T follicular helper cell (primary cell): Measurements from ENCODE around the gene ADAMTSL1.

Experiments used
- DNase-seq: peaks from one replicate; pipeline ENCODE4 v3.0.0-alpha.2; 2020; ENCODE audit warnings: low read depth

ADAMTSL1 gene

DNA sequence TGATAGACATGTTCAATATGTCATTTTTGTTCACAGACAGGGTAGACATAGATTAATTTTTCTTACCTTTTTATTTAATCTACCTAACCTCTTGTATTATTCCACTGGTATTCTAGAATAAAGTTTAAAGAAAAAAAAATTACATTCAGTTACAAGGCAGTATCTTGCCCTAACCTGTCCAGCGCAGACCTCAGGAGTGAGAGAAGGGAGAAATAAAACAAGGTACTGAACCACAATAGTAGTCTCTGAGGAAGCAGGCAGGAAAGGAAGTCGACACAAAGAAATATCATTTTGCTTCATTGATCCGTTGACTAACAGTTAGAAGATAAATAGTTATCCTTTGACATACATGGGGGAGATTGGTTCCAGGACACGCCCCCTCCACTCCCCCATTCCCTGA, 12.5 kb upstream of the ADAMTSL1 start:
- DNase-seq, result no peak

DNA sequence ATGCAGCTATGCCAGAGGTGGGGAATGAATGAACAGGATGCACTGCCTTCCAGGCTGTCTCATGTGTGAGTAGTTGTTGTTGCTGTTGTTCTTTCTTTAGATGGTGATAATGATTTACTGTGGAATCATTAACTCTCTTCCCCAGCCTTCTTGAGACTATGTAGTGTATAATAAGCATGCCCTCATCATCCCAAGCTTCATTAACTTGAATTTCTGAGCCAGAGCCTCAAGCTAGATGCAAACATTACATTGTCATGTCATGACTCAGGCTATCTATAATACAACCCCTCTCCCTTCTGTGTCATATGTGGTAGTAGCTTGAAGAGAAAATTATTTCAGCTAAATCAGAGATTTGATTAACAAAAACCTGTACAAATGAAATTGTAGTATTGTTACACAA, 10.0 kb upstream of the ADAMTSL1 start:
- no peak for DNase-seq

DNA sequence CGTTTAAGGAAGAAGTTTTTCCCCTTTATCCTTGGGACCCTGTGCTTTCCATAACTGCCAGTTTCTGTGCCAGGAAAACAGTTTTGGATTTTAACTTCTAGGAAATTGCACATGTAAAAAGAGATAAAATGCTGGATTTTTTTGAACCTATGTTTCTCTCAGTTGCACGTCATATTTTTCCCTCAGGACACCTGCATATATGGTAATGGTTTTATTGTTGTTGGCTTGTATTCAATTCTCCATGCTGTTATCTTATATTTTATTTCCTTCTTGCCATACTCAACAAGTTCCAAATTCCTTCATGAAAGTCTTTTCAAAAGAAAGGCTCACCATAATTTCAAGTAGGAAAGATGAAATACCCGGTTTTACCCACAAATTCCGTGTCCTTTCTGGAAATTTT, 7.9 kb upstream of the ADAMTSL1 start:
- DNase-seq, result no peak

DNA sequence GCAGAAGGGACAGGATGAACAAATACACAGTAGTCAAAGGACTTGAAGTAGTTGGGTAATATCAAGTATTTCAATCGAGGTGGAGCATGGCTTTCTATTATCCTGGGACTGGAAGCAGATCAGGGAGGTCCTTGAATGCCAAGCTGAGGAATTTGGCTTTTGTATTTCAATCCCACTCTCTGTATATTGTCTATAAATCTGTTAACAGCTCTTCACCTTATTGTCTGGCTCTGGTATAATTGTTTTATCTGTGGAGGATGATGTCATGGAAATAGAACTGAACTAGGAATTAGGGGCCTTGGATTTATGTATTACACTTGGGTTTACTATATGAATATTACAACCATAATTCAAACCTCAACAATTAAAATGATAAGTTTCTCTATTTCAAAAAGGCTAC, 6.3 kb upstream of the ADAMTSL1 start:
- DNase-seq, result no peak

DNA sequence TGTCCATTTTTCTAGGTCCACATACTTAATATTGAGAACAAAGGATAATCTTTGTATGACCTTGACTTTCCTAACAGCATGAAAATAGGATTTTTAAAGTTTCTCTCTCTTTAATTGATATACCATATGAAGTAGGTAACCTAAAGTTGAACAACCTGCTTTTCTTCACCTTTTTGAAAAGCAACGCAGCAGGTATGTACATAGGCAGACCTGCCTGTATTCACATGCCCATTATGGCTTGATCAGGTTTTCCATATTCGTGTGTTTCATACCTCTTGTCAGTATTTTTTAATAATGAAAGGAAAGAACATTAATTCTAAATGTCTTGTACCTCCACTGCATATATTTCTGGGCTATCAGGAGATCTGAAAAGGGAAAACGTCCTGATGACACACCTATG, 1.5 kb upstream of the ADAMTSL1 start:
- no peak for DNase-seq

DNA sequence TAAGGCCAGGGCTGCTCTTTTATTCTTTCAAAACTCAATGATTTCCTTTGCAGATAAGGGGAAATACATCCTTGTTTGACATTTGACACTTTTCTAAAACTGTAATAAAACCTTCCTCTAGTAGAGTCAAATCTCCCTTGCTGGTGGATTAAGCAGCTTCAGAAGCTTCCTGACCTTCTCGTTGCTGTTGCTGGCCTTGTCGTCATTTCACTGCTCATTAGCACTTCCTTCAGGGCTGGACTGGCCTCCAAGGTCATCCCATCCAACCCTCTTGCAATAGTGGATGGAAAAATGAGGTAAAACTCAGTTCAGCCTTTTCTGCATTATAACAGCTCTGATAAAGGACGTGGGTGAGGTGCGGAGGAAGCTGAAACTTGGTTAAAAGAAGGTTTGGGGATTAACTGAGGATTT, 1.1 kb upstream of the ADAMTSL1 start:
- no peak for DNase-seq

DNA sequence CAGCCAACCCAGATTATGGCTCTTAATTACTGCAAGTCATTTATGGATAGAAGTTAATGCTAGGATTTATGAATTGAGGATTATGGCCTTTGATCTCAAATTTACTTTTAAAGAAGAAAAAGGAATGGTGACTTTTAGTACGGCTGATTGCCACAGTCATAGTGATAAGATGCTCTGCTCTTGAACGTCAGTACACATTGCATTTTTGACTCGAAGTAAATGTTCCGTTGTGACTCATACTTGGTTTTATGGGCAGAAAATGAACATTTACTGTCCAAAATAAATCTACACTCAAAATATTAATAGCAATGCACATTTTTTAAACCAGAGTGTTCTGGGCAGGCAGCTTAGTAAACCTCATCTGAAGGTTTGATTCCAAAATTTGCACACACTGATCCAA, 830 bp downstream of the ADAMTSL1 start:
- no peak for DNase-seq

DNA sequence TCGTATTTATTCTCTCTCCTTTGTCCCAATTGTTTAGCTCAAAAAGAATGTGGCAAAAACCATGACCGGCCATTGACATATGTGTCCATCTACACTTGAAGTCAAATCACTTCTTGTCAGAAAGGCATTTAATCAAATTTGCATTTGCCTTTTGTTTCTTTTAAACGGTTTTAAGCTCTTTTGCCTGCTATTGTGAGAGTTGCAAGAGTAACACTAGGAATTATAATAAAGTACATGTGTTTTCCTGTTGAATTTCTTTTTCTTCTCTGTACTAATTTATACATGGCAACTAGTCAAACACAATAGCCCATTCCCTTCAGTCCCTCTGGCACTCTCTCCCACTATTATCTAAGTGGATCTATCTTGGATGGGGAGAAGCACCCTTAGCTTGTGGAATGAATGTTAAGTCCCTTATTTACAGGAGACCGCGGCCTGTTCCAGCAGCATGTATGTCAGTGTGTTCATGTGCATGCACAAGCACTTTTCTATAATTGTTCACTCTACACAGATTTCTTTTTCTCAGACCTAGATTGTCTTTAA, 3.2 kb downstream of the ADAMTSL1 start:
- no peak for DNase-seq

DNA sequence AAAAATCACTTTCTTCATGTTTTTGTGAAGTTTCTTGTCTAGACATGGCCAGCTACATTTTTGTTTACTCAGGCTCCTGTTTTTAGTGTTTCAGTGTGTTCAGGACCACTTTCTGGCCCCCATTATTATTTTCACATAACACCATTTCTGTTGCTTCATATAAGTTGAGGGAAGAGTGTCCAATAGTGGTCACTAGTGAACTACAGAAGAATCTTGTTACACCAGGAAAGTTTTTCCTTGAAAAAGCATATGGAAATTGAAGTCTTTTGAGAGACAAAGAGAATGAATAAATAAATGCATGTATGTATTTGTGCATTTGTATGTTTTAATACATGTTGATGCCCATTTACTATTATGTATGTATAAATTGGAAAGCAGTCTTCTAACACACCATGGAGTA, 3.8 kb downstream of the ADAMTSL1 start:
- DNase-seq, result no peak

DNA sequence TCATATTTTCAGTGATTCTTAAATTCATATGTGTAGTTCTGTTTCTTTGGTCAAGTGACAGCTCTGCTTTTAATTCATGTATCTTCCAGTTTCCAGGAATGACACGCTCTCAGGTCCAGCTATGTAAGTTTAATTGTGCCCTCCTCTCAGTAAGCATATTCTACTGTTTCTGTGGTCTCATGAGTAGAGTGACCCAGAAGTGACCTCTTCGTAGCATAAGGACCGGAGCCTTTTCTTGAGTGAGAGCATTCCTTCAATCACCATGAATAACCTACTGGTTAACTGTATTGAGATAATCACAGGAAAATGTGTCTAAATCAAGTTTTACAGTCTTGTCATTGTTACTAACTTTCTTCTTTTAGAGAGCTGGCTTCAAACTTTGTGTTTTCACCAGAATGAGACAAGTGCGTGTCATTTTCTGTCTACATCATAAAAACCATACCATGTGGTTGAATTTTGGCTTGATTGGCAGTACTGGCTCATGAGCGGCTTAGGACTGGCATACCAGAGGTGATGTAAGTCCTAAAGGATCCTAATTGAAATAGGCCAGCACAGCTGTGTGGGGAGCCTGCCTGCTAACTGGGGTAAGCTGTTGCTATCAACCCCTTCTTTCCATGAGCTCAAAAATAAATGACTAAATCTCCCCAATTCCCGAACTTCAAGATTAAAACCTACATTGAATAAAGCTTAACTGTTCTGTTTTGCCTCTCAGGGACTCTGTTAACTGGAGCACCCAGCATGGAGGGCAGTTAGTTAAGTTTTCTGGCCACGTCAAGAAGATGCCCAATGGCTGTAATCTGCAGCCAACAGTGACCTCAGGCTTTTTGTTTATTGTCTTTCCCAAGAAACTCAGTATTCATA, 4.8 kb downstream of the ADAMTSL1 start:
- no peak for DNase-seq

DNA sequence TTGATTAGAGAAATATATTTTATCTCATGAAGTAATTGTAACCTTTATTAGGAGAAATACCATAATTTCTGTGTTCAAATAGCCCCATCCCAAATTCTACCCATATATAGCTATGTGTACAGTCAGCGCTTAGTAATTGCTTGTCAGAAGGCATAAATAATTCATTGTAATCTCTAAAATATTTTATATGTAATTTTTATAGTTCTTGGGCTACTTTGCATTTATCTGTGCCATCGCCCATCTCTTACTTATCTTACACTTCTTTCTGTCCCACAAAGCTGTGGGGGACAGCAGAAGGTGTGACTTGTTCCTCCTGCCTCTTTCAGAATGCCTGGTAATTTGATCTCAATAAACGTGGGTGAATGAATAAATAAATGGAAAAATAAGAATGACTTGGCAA, 5.5 kb downstream of the ADAMTSL1 start:
- no peak for DNase-seq

DNA sequence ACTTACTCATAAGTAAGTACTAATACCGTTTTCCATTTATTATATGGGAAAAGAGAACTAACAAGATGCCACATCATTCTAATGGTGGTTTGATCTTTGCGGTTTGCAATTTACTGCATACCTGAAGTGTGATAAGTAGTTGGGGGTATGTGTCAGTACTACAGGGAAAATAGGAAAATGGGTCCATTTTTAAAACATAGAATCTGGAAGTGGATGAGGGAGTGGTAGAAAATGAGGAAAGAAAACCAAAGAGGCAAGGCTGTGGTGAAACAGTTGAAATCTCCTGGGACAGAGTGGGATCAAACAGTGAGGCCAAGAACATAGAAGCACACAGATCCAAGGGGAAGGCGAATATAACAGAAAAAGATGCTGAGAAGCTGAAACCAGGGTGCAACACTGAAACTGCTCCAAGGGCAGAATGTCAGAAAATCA, 6.7 kb downstream of the ADAMTSL1 start:
- no peak for DNase-seq

DNA sequence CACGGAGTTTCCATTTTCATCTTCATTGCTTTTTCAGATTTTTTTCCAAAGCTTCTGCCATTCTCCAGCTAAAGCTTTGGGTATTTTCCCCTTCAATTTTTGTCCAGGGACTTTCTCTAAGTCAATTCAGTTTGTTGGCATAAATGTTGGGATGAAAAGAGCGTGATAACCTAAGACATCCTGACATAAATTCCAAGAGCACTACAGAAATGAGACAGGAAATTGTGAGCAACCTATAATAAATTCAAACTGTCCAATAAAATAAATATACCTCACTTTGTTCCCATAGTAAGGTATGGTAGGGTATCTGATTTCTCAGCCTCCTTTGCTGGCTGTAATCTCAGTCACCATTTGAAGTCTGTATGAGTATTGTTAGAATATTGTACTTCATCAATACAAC, 8.4 kb downstream of the ADAMTSL1 start:
- DNase-seq, result no peak

DNA sequence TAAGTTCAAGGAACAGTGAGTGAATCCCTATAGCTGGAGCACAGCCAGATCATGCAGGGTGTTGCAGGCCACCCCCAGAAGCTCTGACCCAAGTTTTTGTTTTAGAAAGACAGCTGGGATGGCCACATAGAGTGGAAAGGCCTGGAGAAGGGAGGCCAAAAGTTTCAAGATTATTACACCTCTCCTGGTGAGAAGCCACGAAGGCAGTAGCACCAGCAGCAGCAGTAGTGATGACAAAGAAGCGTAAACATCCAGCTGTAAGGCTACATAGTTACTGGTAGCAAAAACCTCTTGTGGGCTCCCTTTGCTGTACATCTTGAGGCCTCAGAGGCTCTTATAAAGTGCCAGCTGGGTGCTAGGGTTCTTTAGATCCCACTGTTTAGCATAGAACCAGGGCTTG, 11.8 kb downstream of the ADAMTSL1 start:
- no peak for DNase-seq

DNA sequence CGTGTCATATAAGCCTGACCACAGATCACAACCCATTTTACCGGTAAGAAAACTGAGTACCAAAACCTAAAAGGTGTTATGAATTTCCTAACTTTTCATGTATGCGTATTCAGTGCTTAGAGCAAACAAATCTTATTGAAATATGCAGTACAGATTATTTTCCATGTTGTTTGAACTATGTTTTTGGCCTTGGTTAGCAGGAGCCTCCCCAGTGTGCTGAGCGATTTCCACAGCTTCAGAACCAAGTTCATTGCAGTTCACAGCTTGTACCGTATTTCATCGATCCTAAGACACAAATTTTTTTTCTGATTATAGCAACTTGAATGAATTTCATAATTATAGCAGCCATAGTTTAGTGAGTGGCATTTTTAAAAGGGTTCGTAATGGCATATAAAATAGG, 13.7 kb downstream of the ADAMTSL1 start:
- no peak for DNase-seq

DNA sequence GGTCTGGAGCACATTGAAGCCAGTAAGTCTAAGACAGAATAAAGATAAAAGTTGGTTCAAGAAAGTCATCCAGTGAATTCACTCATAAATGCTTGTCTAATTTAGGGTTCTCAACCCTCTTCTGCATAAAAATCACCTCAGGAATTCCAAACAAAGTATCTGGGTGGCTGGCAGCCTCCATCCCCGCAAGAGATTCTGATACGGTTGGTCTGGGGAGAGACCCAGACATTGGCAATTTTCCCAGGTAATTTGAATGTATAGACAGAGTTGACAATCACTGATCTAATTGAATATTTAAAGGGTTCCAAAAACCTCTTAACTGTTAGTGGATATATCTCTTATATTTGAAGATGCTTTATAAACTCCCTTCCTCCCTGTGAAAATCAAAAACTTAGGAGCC, 14.9 kb downstream of the ADAMTSL1 start:
- DNase-seq, result no peak

DNA sequence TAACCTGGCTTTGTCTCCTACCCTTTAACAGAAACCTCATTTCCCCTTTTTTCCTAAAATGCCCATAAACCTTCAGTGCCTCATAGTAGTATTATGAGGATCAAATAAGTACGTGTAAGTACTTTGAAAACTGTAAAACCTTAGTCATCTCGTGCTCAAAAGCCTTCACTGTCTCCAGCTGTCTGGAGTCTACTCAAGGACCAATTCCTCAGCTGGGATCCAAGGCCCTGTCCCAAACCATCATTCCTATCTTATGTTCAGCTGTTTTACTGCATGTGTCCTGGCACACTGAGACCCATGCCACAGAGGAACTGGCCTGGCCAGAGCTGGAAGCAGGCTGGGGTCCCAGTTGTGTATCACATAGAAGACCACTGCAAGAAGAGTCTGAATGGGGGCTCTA, 15.9 kb downstream of the ADAMTSL1 start:
- no peak for DNase-seq

DNA sequence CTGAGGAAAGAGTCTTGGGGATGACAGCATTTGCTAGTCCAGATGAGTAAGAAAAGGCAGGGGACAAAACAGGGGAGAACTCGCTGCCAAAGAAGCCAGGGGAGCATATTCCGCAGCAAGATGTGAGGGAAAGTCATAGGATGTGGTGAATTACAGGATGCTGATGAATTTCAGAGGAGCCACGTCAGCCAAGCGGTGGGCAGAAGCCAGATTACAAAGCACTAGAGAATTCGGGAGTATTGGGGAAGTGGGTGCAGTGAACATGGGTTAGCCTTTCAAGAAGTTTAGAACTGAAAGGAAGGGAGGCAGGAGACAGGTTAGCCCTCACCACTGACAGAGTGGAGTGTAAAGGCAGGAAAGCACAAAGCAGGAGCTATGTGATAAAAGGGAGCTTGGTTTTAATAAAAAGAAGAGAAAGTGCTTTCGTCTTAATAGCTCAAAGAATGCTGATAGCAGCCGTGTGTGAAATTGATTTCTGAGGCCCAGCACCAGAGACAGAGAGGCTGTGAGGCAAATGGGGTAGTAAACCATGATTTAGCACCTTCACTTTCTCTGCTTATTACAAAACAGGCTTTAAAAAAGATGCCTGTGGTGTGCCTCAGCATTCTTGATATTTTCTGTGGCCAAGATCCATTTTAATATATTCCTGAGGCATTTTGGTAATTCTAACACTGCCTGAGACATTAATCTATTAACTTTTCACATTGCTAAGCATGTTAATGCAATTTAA, 16.9 kb downstream of the ADAMTSL1 start:
- no peak for DNase-seq

DNA sequence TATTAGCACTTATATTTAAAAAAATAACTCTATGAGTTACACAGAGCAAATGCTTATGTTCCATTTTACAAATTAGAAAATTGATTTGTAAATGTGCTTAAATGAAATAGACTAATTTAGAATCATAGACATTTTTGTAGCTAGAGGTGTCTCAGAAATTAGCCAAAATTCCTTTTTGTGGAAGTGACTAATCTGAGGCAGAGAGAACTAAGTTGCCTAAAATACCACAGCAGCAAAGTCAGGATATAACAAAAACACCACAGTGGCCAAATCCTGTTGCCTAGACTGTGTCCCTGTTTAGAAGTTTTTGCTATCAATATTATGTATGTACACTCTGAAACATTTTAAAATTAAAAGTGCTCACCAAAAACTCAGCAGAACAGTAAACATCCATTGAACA, 18.7 kb downstream of the ADAMTSL1 start:
- DNase-seq, result no peak

DNA sequence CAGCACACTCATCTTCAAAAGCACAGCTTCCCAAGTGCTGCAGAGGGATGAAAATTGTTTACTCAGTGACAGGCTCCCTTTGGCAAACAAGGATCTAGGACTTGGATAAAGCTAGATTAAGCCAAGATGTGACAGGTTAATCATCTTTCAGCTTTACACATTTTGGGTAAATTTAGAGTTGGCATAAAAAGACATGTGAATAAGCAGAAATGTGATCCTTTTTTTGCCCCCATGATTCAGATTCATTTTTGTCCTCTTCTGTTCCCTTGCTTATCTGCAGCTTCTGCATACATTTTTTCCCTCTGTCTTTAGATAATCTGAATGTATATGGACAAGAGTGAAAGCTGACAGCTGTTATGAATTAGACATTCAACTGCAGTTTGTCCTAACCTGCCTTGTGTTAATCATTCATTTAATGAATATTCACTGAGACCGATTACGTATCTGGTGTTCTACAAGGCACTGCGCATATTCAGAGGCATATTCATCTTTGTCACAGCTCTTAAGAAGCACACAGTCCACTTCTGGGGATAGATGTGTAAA, 19.6 kb downstream of the ADAMTSL1 start:
- DNase-seq, result no peak

DNA sequence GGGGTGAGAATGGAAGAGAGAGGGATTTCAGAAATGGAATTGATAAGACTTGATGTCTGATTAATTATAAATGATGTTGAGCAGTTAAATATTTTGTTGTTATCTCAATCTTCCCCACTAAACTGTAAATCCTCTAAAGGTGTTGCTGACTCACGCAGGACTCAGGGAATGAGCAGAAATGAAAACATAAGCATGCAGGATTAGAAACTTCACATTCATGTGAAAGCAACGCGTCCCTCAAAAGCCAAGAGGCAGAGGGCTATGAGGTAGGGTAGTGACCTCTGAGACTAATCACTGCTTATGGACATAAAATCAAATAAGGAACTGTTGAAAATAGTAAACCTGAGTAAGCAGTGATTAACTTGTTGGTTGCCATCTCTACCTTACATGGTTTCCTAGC, 21.1 kb downstream of the ADAMTSL1 start:
- DNase-seq, result no peak

DNA sequence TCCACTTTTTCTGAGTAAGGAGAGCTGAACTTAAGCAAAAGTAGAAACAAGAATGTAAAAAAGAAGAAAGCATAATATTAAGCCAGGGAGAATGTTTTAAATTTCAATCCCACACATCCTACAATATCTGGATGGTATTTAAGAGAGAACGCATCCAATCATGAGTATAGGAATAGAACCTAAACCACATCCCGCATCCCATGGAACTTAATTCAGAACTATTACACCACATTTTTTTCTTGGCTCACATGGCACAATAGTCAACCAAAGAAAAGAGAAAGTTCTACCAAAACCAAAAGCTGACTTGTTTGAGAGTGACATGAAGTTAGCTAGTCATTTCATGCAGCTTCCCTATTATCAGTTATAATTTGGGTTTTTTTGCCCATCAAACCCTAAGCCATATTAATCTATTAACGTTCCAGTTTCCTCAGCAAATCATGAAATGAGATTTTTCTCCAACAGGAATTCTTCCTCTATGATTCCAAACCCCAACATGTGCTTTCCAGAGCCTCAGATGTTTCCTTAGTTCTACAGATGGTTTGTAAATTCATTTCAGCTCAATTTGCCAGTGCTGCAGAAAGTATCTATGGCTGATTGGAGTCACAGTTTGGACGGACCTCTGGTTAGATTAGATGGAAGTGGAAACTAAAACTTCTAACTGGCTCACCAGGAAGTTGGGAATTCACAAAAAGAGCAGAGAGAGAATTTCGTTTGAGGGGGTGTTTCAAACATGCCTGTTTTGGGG, 22.5 kb downstream of the ADAMTSL1 start:
- no peak for DNase-seq
